GM18909 (cell line): ENCODE data around the gene ELOVL2.
A peak's percentile ranks its signal among the peaks of the same experiment; 100 is the strongest.
"Not testable (repeated sequence)": the region's sequence is repeated elsewhere in the genome, so short reads cannot be mapped to it uniquely, and the experiment has no call there.

Experiments
- ATAC-seq: cut with Tn5 transposase; IDR thresholded peaks from one replicate; pipeline ENCODE4 v1.9.1; 2021; ENCODE audit warnings: mild to moderate bottlenecking; ENCODE audit not compliant: unreplicated experiment, poor library complexity

The ELOVL2 gene

GRCh38 chr6:11025921-11026635 lies 18.0 kb downstream of the ELOVL2 start:
- peak; percentile 82 for ATAC-seq

DNA sequence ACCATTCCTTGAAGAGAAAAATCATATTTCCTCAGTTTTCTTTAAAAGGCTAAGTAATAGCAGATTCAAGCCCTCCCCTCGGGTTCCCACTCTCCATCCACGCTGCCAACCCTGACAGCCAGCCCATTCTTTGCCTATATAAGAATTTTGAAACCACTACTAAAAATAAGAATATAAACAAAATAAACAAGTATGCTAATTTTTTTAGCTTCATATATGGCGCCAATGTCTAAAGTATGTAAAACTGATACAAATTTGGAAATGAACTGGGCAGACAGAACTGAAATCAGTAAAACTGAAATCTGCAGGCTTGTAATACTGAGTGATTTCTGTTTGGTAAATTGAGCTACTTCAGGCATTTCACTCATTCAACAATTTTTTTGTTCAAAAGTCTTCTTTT lies 19.0 kb downstream of the ELOVL2 start:
- ATAC-seq, result no peak

- no peak for ATAC-seq
Measured at GRCh38 chr6:11023032-11023431, 21.1 kb downstream of the ELOVL2 start.

- ATAC-seq, result no peak
Measured at GRCh38 chr6:11021714-11022113, 22.4 kb downstream of the ELOVL2 start.

GRCh38 chr6:11021003-11021402 lies 23.1 kb downstream of the ELOVL2 start:
- no peak for ATAC-seq

DNA sequence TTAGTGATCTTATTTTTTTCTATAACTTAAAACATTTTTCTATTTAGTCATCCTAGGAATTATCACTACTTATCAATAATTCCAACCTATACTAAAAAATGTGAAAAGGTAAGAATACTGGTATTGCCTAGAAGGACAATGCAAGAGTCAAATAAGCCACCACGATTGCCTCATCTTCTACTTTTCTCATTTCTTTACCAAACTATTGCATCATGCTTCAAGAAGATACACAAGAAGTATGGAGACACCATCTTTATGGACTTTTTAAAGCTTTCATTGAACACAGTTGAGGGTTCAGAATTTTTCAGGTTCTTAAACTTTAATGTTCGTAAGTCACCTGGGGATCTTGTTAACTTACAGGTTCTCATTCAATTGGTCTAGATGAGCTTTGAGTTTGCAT lies 25.9 kb downstream of the ELOVL2 start:
- no peak for ATAC-seq

DNA sequence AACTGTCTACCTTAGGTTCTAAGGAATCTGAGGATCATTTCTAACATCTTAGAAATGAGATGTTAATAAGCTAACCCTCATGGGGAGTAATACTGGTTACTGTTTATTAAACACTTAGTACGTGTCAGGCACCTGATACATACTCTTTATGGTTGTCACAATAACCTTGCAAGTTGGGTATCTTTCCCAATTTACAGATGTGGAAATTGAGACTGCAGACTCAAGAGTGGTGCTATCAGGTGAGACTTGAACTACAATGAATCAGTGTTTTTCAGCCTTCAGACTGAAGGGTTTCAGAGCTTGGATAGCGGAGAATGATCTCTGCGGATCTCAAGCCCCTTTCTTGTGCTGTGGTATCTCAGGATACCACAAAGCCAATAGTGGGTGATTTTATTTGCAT lies 27.0 kb downstream of the ELOVL2 start:
- no peak for ATAC-seq

DNA sequence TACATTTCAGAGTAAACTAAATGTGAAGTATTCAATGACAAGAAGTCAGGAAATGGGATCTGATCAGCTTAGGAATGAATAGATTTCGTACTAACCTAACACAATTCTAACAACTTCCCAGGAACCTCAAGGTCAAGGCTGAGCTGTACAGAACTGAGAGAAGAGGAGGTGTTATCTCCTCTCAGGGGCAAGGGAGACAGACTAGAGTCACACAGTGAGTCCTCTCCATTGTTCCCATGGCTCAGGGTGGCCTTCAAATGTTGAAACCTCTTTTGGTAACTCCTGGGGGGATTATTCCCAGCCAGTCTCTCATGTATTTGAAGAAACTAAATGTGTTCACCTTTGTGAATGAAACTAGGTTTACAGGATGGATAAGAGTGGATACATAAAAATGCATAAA lies 27.7 kb downstream of the ELOVL2 start:
- ATAC-seq, result no peak

DNA sequence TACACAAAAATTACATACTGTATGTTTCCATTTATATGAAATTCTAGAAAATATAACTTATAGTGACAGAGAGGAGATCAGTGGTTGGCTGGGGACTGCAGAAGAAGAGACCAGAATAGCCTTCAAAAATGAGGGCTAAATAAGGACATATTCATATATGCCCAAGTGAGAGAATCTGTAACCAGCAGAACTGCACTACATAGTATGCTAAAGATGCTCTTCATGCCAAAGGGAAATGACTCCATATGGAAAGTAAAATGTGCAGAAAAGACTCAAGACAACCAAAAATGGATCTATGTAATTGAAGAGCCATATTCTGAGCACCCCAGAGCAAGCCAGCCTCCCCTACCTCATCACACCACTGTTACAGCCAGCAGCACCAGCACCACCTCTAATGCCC lies 29.0 kb downstream of the ELOVL2 start:
- ATAC-seq, result no peak

DNA sequence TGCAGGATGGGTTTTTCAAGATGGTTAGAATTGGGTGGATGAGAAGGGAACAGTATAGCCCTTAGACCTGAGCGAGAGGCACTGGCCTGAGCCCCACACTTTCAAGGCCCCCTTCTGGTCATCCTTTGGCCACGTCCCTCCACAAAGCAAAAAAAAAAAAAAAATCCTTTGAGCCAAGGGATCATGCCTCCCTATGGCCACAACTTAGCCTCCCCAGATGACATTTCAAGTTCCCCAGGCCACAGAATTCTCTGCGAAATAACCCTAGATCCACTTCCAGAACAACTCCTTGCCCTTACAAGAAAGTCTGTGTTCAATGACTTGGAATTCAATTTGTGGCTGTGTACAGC lies 30.4 kb downstream of the ELOVL2 start:
- ATAC-seq, result no peak

DNA sequence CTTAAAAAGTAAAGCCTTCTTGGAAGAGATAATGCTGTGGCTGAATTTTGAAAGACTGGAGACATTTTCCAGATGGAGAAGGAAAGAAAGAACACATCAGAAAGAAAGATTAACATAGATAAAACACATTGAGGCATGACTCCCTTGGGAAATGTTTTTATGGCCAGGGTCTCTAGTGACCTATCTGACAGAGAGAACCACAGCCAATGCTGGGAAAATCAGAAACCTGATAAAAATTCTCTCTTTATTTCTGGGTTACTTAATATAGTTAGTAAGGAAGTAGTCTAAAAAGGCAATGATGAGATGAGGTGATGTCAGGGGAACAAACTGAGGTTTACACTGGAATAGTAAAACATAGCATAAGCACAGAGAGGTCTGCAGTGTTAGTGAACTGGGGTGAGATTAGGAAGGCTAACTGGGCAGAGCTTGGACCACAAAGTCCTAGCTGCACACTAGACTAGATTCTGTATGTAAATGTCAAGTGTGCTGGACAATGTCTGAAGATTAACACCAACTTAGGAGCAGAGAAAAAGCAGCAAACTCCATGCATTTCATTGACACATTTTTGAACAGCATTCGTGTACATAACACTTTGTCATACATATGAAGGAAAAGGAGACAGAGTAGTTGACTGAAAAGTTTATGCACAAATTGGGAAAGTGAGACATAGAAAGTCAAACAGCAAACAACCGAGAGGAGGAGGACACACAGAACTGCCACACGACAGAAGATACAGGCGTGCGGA lies 31.0 kb downstream of the ELOVL2 start:
- no peak for ATAC-seq

DNA sequence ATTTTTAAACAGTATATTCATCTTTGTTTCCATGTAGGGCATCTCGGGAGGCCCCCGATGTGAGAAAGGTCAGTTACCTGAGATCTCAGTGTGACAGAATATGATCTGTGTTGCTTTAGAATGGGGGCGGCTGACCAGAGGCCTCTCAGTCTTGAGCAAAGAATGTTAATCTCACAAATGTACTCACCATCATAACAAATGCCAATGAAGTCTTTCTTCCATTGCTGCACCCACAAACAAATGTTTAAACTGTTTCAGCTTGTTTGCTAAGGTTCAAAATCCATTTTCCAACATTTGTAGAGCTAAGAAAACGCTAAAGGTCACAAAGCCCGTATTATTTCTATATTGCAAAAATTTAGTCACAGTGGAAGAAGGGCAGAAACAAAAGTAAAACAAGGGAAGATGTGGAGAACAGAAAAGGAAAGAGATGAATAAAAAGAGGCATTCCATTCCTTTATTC lies 31.8 kb downstream of the ELOVL2 start:
- ATAC-seq, result no peak

- no peak for ATAC-seq
Measured at GRCh38 chr6:11011787-11012234, 32.3 kb downstream of the ELOVL2 start.

DNA sequence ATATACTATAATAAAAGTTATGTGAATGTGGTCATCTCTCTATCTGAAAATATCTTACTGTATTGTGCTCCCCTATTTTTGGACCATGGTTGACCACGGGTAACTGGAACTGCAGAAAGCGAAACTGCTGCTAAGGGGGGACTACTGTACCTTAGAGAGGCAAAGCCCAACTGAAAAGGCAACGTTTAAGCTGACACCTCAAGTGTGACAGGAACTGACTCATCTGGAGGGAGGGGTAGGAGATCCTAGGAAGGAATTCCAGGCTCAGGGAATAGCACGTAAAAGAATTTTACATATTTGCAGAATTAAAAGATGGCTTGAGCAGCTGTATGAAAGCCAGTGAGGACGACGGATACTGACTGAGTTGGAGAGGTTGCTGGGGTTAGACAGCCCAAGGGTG lies 34.8 kb downstream of the ELOVL2 start:
- no peak for ATAC-seq

DNA sequence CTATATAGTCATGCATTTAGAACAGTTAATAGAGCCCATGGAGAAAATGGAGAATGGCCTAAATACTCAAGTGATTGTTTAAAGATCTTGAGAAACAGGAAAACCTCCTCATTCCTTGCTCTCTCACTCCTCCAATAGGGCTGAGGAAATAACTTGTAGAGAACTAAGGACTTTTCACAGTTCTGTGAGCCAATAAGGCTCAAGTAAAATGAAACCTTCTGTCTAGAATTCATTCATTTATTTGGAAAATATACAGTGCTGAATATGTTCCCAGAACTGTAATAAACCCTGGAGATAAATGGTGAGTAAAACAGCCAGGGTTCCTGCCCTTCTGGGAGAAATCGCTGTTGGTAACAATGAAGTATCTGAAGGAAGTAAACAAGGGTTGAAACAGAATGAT lies 35.3 kb downstream of the ELOVL2 start:
- no peak for ATAC-seq

- ATAC-seq, result no peak
Measured at GRCh38 chr6:11007715-11008608, 36.1 kb downstream of the ELOVL2 start.

DNA sequence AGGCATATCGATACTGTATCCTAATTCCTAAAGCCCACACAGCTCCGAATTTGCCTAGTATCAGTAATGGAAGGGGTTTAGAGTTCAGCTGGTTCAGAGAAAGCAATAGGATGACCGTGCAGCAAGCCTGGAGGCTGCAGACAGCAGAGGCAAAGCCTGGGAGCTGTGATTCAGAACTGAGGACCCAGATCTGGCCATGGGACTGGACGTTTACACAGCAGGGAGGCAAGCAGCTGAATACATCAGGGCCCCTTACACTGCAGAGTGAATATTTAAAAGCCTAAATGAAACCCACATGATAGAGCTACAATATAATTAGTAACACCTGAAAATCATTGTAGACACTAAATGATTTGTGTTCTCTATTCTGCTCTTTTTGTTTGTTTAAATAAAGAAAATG lies 38.0 kb downstream of the ELOVL2 start:
- ATAC-seq, result no peak

- not testable (repeated sequence) for ATAC-seq
Measured at GRCh38 chr6:11003297-11003696, 40.8 kb downstream of the ELOVL2 start.

- no peak for ATAC-seq
Measured at GRCh38 chr6:11002176-11002575, 41.9 kb downstream of the ELOVL2 start.

DNA sequence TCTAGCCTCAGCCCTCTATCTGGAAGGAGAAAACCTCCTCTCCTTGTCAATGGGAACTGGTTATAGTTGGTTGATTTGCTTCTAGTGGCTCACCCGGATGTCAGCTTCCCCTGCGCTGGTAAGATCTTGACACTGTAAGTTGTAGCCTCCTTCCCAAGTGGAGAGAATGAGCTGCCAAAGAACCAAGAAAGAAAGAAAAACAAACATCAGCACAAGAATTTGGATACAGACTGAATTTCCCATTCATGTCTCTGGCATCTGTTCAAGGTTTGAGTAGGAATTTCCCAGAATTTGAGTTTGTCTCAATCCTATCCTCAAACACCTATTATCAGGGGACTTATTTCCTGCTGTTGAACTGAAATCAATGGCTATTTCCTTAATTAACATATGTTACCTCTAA lies 44.1 kb downstream of the ELOVL2 start:
- no peak for ATAC-seq

DNA sequence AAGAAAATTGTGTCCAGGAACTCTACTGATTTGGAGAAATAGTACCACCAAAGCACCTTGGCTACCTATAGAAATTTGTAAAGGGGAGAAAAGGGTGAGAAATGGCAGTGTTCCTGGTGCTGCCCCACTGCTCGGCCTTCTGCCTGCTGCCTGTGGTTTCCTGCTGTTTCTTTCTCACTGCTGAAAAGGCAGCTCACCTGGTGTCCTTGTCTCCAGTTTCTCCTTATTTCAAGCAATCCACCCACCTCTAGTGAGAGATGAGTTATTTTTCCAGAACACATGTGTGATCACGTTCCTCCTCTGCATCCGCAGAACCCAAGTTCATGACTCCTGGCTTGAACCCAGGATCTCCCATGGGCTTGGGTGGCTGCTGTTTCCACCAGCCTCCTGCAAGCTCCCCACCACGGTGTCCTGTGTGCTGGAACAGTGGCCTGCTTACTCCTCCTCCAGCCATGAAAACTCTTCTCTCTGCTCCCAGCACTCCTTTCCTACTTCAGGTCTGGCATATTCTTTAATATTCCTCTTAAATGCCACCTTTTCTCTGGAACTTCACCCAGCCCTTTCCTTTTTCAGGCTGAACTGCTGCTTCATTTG lies 48.9 kb downstream of the ELOVL2 start:
- no peak for ATAC-seq
